H1 (cell line): Measurements from ENCODE around the gene FRMD4B. TPM values are rescaled to one million over a fixed set of nuclear protein-coding genes. Genes with fewer than 3 reads are reported as not detected.

Experiments
- CTCF ChIA-PET: fragments of 300-600 bp; sonication (Branson Sonifier 250); formaldehyde crosslinking; loops from one replicate; lab custom pipeline; 2021; ENCODE audit not compliant: partially characterized antibody; lab: Charles Lee
- POLR2A ChIA-PET: fragments of 300-600 bp; sonication (Branson Sonifier 250); formaldehyde crosslinking; loops from one replicate; lab custom pipeline; 2021; ENCODE audit warnings: inconsistent platforms; ENCODE audit not compliant: partially characterized antibody; lab: Charles Lee
- DNase-seq, 2 experiments: peaks; one replicate each; pipeline versions ENCODE4 v3.0.0 to v3.0.0-alpha.2; 2010 to 2022; ENCODE audit warnings: low spot score in 2 of 2, low read depth in 1 of 2, mixed read lengths in 1 of 2
- FAIRE-seq: peaks from 2 replicates; lab custom pipeline; 2011; peaks lifted over from hg19 to GRCh38; lab: Jason Lieb, UNC
- H2AFZ ChIP-seq: 2 replicates; pipeline ENCODE4 v1.8.1; 2012; ENCODE audit warnings: low read length, inconsistent platforms
- H2AK5ac ChIP-seq: 2 replicates; pipeline ENCODE4 v1.6.1; 2013; ENCODE audit warnings: low read depth, low read length
- H2BK120ac ChIP-seq: replicated peaks from 2 replicates; pipeline ENCODE3; 2013; ENCODE audit warnings: low read depth, low read length, inconsistent platforms
- H2BK12ac ChIP-seq: 2 replicates; pipeline ENCODE4 v1.6.1; 2013; ENCODE audit warnings: low read depth, low read length
- H2BK15ac ChIP-seq: 2 replicates; pipeline ENCODE4 v1.6.1; 2013; ENCODE audit warnings: low read length
- H2BK20ac ChIP-seq: 2 replicates; pipeline ENCODE4 v1.6.1; 2013; ENCODE audit warnings: low read length
- H2BK5ac ChIP-seq: 2 replicates; pipeline ENCODE4 v1.6.1; 2013; ENCODE audit warnings: low read depth, low read length
- H3K14ac ChIP-seq: 2 replicates; pipeline ENCODE4 v1.6.1; 2013; ENCODE audit warnings: inconsistent platforms; ENCODE audit not compliant: insufficient read length
- H3K18ac ChIP-seq: 2 replicates; pipeline ENCODE4 v1.6.1; 2013; ENCODE audit warnings: low read length; ENCODE audit errors: extremely low read depth
- H3K23ac ChIP-seq: 2 replicates; pipeline ENCODE4 v1.6.1; 2013; ENCODE audit warnings: inconsistent platforms; ENCODE audit not compliant: insufficient read length
- H3K23me2 ChIP-seq: 2 replicates; pipeline ENCODE4 v1.6.1; 2013; ENCODE audit warnings: low read depth, low read length
- H3K27ac ChIP-seq: 2 replicates; pipeline ENCODE4 v1.6.1; 2011; ENCODE audit warnings: low read depth, low read length, inconsistent platforms
- H3K27me3 ChIP-seq, 4 experiments: replicated peaks in 1 of 4; 1 replicate in 1 of 4; 2 replicates in 3 of 4; pipeline versions ENCODE4 v1.6.1 to v1.8.1; 2011 to 2013; ENCODE audit warnings: low read length in 3 of 4, mild to moderate bottlenecking in 3 of 4, inconsistent platforms in 2 of 4, mixed read lengths in 2 of 4, moderate library complexity in 1 of 4; ENCODE audit not compliant: control insufficient read depth in 3 of 4, insufficient read depth in 3 of 4; ENCODE audit errors: extremely low read depth in 1 of 4
- H3K36me3 ChIP-seq, 4 experiments: 2 replicates each; pipeline versions ENCODE4 v1.6.1 to v1.8.1; 2011 to 2013; ENCODE audit warnings: mild to moderate bottlenecking in 4 of 4, low read length in 3 of 4, moderate library complexity in 2 of 4, control low read depth in 1 of 4, inconsistent platforms in 1 of 4; ENCODE audit not compliant: insufficient read depth in 4 of 4, control insufficient read depth in 2 of 4
- H3K4ac ChIP-seq: replicated peaks from 2 replicates; pipeline ENCODE3; 2013; ENCODE audit warnings: low read length, low read depth, mixed read lengths, inconsistent platforms; ENCODE audit not compliant: insufficient read length
- H3K4me1 ChIP-seq, 4 experiments: replicated peaks in 1 of 4; 1 replicate in 1 of 4; 2 replicates in 3 of 4; pipeline versions ENCODE4 v1.6.1 to v1.8.1; 2011 to 2013; ENCODE audit warnings: low read length in 3 of 4, inconsistent platforms in 2 of 4, mixed read lengths in 1 of 4; ENCODE audit not compliant: insufficient read depth in 4 of 4, control insufficient read depth in 3 of 4
- H3K4me2 ChIP-seq, 2 experiments: 2 replicates each; pipeline versions ENCODE4 v1.6.1 to v1.8.1; 2011 to 2013; ENCODE audit warnings: low read depth in 2 of 2, low read length in 2 of 2, control low read depth in 1 of 2, inconsistent platforms in 1 of 2, mild to moderate bottlenecking in 1 of 2; ENCODE audit not compliant: insufficient read depth in 1 of 2
- H3K4me3 ChIP-seq, 4 experiments: fragments of 200-600, 300-600 bp in 1 of 4; sonication (generic), shearing (Covaris generic), sonication (Bioruptor Twin) in 1 of 4; 2 replicates each; pipeline versions ENCODE4 v1.5.1 to v1.8.1; 2011 to 2016; ENCODE audit warnings: low read length in 4 of 4, low read depth in 3 of 4, control low read depth in 2 of 4, inconsistent platforms in 2 of 4, mild to moderate bottlenecking in 2 of 4, mixed read lengths in 1 of 4, moderate library complexity in 1 of 4; ENCODE audit not compliant: insufficient read depth in 2 of 4; ENCODE audit errors: extremely low read depth in 1 of 4
- H3K56ac ChIP-seq: replicated peaks from 2 replicates; pipeline ENCODE3; 2013; ENCODE audit warnings: low read depth, mild to moderate bottlenecking, mixed read lengths, low read length, inconsistent platforms; ENCODE audit not compliant: insufficient read length
- H3K79me1 ChIP-seq: 2 replicates; pipeline ENCODE4 v1.6.1; 2013; ENCODE audit warnings: low read depth, low read length, control low read depth
- H3K79me2 ChIP-seq, 2 experiments: 2 replicates each; pipeline versions ENCODE4 v1.6.1 to v1.8.1; 2012 to 2013; ENCODE audit warnings: low read length in 2 of 2, mild to moderate bottlenecking in 2 of 2, inconsistent platforms in 1 of 2; ENCODE audit not compliant: insufficient read depth in 2 of 2, control insufficient read depth in 1 of 2
- H3K9ac ChIP-seq, 4 experiments: replicated peaks in 1 of 4; 1 replicate in 1 of 4; 2 replicates in 3 of 4; pipeline versions ENCODE4 v1.6.1 to v1.8.1; 2011 to 2013; ENCODE audit warnings: low read depth in 3 of 4, low read length in 3 of 4, control low read depth in 2 of 4, mild to moderate bottlenecking in 2 of 4, moderate library complexity in 2 of 4, inconsistent platforms in 1 of 4; ENCODE audit errors: extremely low read depth in 1 of 4
- H3K9me3 ChIP-seq, 2 experiments: 2 replicates each; pipeline versions ENCODE4 v1.6.1 to v1.8.1; 2012 to 2013; ENCODE audit warnings: mild to moderate bottlenecking in 2 of 2, moderate library complexity in 2 of 2, control low read depth in 1 of 2, inconsistent platforms in 1 of 2, low read depth in 1 of 2, low read length in 1 of 2, mixed read lengths in 1 of 2; ENCODE audit not compliant: insufficient read depth in 2 of 2
- H4K20me1 ChIP-seq, 2 experiments: replicated peaks in 1 of 2; 2 replicates each; pipeline versions ENCODE3 to v1.8.1; 2011 to 2013; ENCODE audit warnings: inconsistent platforms in 2 of 2, low read length in 2 of 2, mild to moderate bottlenecking in 1 of 2; ENCODE audit not compliant: insufficient read depth in 2 of 2, control insufficient read depth in 1 of 2
- H4K5ac ChIP-seq: 2 replicates; pipeline ENCODE4 v1.6.1; 2013; ENCODE audit warnings: low read length, low read depth, mixed read lengths, inconsistent platforms; ENCODE audit not compliant: insufficient read length
- H4K8ac ChIP-seq: 2 replicates; pipeline ENCODE4 v1.8.0; 2013; ENCODE audit warnings: mild to moderate bottlenecking, moderate library complexity, low read length, inconsistent platforms; ENCODE audit not compliant: insufficient read depth; ENCODE audit errors: extremely low read depth
- H4K91ac ChIP-seq: replicated peaks from 2 replicates; pipeline ENCODE3; 2013; ENCODE audit warnings: low read length, mixed read lengths, inconsistent platforms; ENCODE audit not compliant: insufficient read length
- GTF2F1 ChIP-seq: IDR thresholded peaks from 2 replicates; pipeline ENCODE4 v1.6.1; 2012; ENCODE audit warnings: low read depth, low read length, improper control_type of control experiment, borderline replicate concordance
- JUN ChIP-seq: IDR thresholded peaks from 2 replicates; pipeline ENCODE4 v1.6.1; 2011; ENCODE audit warnings: low read depth, mild to moderate bottlenecking, improper control_type of control experiment, low read length
- RBBP5 ChIP-seq: IDR thresholded peaks from 2 replicates; pipeline ENCODE4 v1.7.1; 2012; ENCODE audit warnings: low read depth, mild to moderate bottlenecking, inconsistent platforms, low read length, moderate library complexity, borderline replicate concordance
- RFX5 ChIP-seq: IDR thresholded peaks from 2 replicates; pipeline ENCODE4 v1.6.1; 2011; ENCODE audit warnings: low read depth, low read length, improper control_type of control experiment, borderline replicate concordance
- SIRT6 ChIP-seq: IDR thresholded peaks from one replicate; pipeline ENCODE4 v1.7.1; 2012; ENCODE audit warnings: low read length, inconsistent platforms
- SRF ChIP-seq: IDR thresholded peaks from 2 replicates; pipeline ENCODE4 v1.6.1; 2011; ENCODE audit warnings: mild to moderate bottlenecking, low read depth, low read length, moderate library complexity
- SUZ12 ChIP-seq: fragments of 200-600 bp; sonication (generic); IDR thresholded peaks from 2 replicates; pipeline ENCODE4 v1.6.1; 2012; ENCODE audit warnings: mild to moderate bottlenecking, inconsistent platforms, low read length, moderate library complexity, mixed read lengths
- WGBS, 2 experiments: shearing (Covaris generic) in 1 of 2; methylation state at CpG; one replicate each; pipeline versions ENCODE4 v1.1.6 to v1.1.7; 2013 to 2015; ENCODE audit warnings: low lambda C conversion rate in 2 of 2, mixed read lengths in 2 of 2, inconsistent platforms in 1 of 2, low coverage in 1 of 2, missing lambda C conversion rate in 1 of 2; ENCODE audit not compliant: insufficient replicate concordance in 2 of 2, insufficient coverage in 1 of 2, insufficient read length in 1 of 2; ENCODE audit errors: extremely low coverage in 1 of 2, missing lambda C conversion rate in 1 of 2; 5-methylcytosine and 5-hydroxymethylcytosine counted together
- polyA plus RNA-seq, 7 experiments: library from polyadenylated mRNA; depleted of rRNA in 3 of 7; stranded (reverse) in 5 of 7; unstranded in 2 of 7; fragments of >200 nt in 5 of 7; fragments of 200-250 nt in 2 of 7; gene quantifications; 1 replicate in 5 of 7; 2 replicates in 1 of 7; 4 replicates in 1 of 7; pipeline versions ENCODE4 v1.2.1 to v1.2.3, GENCODE V29; 2011 to 2013; ENCODE audit warnings: missing spikeins in 2 of 7, mixed read lengths in 2 of 7
- total RNA-seq: library from RNA; stranded (reverse); fragmentation: NEBNext Ultra II Directional; extraction: Animal tissue kit (Norgen Biotek cat#: 25700); gene quantifications from 2 replicates; pipeline ENCODE4 v1.2.1, GENCODE V29; 2021

FRMD4B gene
- total and polyA plus RNA-seq, 2 of the 8 experiments (the other 6 are each of a cell fraction or from before 2014, with no cell fraction given), result 2.7 to 7.2 TPM

GRCh38 chr3:69273896-69274295 lies 112.0 kb downstream of the FRMD4B start:
- Histone ChIP-seq H3K4me2 (no peak overlapping the region), H4K91ac (no peak overlapping the region), H3K4ac (no peak overlapping the region), H3K79me2 (no peaks in the 10 kb centered on the region), H2BK15ac (no peak overlapping the region), H3K14ac (no peak overlapping the region), H2BK20ac (no peak overlapping the region), H3K36me3 (no peaks in the 10 kb centered on the region), H4K20me1 (no peaks in the 10 kb centered on the region), H3K27ac (no peak overlapping the region), H3K27me3 (no peaks in the 10 kb centered on the region), H3K79me1 (no peaks in the 10 kb centered on the region), H4K8ac (no peak overlapping the region), H3K9ac (no peak overlapping the region), H3K4me3 (no peak overlapping the region), H3K56ac (no peak overlapping the region), H3K9me3 (no peaks in the 10 kb centered on the region), H2AK5ac (no peak overlapping the region), H4K5ac (no peak overlapping the region), H2AFZ (no peak overlapping the region), H2BK12ac (no peak overlapping the region), H2BK120ac (no peak overlapping the region), H2BK5ac (no peak overlapping the region), H3K18ac (no peak overlapping the region), H3K23me2 (no peaks in the 10 kb centered on the region), H3K23ac (no peak overlapping the region), H3K4me1 (no peaks in the 10 kb centered on the region)
- no peak for TF ChIP-seq RBBP5
- no peak for TF ChIP-seq JUN
- no peak for TF ChIP-seq GTF2F1
- TF ChIP-seq SIRT6, result no peak
- no peak for TF ChIP-seq RFX5
- TF ChIP-seq SRF, result no peak
- no peak for TF ChIP-seq SUZ12
- POLR2A ChIA-PET, result interaction anchor here (0.6 to 1.6 kb wide), 2 partner anchors 12 to 15 kb away, joined by 3 to 5 read pairs; no protein-coding TSS in a partner anchor
- FAIRE-seq (no peak), DNase-seq (no peak)
- WGBS, 2 experiments, result 88% methylated on average over 1 of the region's 1 CpG; no CpG with 5 or more reads in 1 of the 2 experiments
- CTCF ChIA-PET, result interaction anchor here (1.0 to 1.6 kb wide), 5 partner anchors 10 to 120 kb away, joined by 3 to 5 read pairs (median 4); no protein-coding TSS in a partner anchor
